ENCODE measurements around the gene GCC2.

GRCh38 chr2:108531674-108532055 is 82.7 kb downstream of the GCC2 start:
- no peak for TF ChIP-seq USF2 (IDR thresholded peaks at IDR 0.05; ENCODE audit: borderline replicate concordance, low read depth, low read length)
- TF ChIP-seq CTCF (IDR thresholded peaks at IDR 0.05): no peak
- TF ChIP-seq REST (IDR thresholded peaks at IDR 0.05; ENCODE audit: low read depth, low read length): no peak
- no peak for TF ChIP-seq JUND (IDR thresholded peaks at IDR 0.05)
- no peak for TF ChIP-seq RAD21 (IDR thresholded peaks at IDR 0.05; ENCODE audit: low read length)

All from SK-N-SH (cell line).